NCI-H1436 treated with DMSO at 0.1 percent for 48 hours (cell line): ENCODE data around the gene RPS6KA4.

Experiments used
- DNase-seq: peaks from one replicate; lab custom pipeline; 2025; lab: John Stamatoyannopoulos, UW

Gene RPS6KA4

GRCh38 chr11:64348383-64349024 lies 10.5 kb upstream of the RPS6KA4 start:
- DNase-seq: no peak

GRCh38 chr11:64349025-64349387 lies 10.0 kb upstream of the RPS6KA4 start:
- DNase-seq: no peak

DNA sequence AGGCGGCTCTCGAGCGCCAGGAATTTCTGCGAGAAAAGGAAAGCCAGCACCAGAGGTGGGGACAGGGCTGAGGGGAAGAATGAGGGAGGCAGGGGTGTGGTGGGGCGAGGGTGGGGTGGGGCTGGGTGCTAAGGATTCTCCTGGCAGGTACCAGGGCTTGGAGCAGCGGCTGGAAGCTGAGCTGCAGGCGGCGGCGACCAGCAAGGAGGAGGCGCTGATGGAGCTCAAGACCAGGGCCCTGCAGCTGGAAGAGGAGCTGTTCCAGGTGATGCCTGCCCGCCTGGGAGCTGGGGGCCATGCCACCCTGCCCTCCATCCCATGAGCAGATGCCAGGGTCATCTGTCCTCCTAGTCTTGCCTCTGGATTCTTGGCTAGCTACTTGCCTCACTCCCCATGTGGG lies 9.6 kb upstream of the RPS6KA4 start:
- DNase-seq: no peak

DNA sequence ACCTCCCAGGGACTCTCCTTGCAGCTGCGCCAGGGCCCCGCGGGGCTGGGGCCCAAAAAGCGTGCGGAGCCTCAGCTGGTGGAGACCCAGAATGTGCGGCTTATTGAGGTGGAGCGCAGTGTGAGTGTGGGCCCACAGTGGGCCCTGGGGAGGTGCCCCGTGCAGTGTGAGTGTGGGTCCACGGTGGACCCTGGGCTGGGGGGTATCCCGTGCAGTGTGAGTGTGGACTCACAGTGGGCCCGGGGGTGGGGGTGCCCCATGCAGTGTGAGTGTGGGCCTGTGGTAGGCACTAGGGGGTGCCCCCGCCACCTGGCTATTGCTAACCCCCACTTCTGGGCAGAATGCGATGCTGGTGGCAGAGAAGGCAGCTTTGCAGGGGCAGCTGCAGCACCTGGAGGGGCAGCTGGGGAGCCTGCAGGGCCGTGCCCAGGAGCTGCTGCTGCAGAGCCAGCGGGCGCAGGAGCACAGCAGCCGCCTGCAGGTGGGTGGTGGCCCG lies 7.8 kb upstream of the RPS6KA4 start:
- DNase-seq: no peak

DNA sequence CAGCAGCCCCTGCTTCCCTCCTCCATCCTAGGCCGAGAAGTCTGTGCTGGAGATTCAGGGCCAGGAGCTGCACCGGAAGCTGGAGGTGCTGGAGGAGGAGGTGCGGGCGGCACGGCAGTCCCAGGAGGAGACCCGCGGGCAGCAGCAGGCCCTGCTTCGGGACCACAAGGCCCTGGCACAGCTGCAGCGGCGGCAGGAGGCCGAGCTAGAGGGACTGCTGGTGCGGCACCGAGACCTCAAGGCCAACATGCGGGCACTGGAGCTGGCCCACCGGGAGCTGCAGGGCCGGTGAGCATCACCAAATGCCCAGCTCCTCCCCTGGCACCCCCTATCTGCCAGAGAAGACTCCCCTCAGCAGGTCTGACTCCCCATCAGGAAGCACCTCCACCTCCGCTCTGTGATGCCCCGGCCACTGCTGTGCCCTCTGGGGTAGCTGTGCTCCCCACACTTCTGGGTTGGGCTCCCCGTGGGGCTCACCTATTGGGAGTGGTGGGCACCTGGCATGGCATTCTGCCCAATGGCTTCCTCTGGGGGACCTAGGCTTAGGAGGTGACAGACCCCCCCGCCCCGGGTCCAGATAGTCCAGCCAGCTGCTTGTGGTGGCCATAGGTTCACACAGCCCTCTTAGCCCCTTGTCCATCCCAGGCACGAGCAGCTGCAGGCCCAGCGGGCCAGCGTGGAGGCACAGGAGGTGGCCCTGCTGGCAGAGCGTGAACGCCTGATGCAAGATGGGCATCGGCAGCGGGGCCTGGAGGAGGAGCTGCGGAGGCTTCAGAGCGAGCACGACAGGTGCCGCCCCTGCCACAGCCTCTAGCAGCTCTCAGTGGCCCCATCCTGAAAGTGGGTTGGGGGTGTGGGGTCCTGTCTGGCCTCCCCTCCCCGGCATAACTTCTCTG lies 6.6 kb upstream of the RPS6KA4 start:
- no peak for DNase-seq

GRCh38 chr11:64352995-64353714 lies 5.8 kb upstream of the RPS6KA4 start:
- no peak for DNase-seq

DNA sequence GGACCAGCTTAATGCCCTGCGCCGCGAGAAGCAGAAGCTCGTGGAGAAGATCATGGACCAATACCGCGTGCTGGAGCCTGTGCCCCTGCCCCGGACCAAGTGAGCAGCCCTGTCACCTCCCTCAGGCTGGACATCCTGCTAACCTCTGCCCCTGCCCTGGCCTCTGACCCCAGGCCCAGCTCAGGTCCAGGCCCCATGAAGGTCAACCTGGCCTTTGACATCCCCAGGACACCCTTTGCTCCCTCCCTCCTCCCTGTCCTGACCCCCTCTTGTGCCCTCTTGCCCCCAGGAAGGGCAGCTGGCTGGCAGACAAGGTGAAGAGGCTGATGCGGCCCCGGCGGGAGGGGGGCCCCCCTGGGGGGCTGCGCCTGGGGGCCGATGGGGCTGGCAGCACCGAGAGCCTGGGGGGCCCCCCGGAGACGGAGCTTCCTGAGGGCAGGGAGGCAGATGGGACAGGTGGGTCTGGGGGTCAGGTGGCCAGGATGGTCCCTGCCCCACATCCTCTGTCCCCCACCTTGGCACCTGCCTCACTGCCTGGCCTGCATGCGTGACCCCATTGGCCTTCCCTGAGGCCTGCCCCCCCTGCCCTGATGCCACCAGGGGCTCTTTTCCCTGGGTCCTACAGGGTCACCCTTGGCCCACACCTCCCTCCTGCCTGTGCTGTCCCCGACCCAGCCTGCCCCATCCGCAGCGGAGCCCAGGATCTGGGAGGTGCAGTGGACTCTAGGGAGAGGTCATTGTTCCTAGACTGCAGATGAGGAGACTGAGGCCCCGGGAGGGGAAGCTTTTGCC lies 5.1 kb upstream of the RPS6KA4 start:
- DNase-seq: no peak

GRCh38 chr11:64355078-64355940 lies 3.7 kb upstream of the RPS6KA4 start:
- no peak for DNase-seq

DNA sequence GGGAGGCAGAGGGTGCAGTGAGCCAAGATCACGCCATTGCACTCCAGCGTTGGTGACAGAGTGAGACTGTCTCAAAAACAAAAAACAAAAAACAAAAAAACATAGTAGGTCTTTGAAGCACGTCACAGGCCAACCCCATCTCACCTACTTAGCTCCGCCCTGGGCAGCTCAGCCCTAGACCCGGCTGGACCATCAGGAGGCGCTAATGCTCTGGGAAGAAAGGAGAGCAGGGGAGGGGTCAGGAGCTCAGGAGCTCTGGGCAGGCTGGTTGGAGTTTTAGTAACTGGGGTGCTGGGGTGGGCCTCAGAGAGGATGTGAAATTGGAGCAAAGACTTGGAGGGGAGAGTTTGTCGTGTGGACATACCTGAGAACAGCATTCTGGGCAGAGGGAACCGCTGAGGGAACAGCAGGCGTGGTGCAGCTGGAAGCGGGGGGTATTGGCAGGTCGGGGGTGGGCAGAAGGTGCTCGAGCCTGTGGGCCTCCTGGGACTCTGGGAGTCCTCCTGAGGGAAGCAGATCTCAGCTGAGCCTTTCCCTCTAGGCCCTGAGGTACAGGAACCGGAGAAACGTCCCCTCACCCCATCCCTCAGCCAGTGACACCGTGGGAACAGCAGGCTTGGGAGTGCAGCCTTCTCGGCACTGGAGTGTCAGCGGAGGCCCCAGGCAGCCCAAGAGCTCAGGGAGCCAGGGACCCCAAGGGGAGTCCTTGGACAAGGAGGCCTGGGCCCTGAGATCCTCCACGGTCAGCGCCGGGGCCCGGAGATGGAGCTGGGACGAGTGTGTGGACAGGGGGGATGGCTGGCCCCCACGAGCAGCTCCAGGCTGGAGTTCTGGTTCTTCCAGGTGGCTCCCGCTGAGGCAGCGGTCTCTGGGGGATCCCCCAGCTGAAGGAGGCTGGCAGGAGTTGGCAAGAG lies 2.2 kb upstream of the RPS6KA4 start:
- no peak for DNase-seq

DNA sequence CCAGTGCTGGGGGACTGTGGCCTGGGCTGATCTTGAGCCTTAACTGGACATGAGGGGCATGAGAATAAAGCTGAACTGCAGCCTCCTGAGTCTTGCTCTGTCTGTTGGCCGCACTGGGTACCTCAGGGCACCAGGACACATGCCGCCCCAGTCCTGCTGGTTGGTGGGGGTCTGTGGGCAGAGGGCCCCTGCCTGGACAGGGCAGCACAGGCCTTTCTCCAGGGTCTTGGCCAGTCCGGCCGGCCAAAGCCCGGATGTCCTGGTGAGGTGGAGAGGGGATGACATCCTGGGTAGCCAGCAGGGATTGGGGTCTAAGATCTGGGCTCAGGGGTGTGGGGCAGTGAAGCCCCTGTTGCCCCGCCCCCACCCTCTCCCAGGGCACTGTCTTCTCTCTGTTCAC lies 1.5 kb upstream of the RPS6KA4 start:
- DNase-seq: no peak

GRCh38 chr11:64357904-64358535 lies 942 bp upstream of the RPS6KA4 start:
- DNase-seq: no peak

- DNase-seq: no peak
Observed at GRCh38 chr11:64358536-64358906, 441 bp upstream of the RPS6KA4 start.

DNA sequence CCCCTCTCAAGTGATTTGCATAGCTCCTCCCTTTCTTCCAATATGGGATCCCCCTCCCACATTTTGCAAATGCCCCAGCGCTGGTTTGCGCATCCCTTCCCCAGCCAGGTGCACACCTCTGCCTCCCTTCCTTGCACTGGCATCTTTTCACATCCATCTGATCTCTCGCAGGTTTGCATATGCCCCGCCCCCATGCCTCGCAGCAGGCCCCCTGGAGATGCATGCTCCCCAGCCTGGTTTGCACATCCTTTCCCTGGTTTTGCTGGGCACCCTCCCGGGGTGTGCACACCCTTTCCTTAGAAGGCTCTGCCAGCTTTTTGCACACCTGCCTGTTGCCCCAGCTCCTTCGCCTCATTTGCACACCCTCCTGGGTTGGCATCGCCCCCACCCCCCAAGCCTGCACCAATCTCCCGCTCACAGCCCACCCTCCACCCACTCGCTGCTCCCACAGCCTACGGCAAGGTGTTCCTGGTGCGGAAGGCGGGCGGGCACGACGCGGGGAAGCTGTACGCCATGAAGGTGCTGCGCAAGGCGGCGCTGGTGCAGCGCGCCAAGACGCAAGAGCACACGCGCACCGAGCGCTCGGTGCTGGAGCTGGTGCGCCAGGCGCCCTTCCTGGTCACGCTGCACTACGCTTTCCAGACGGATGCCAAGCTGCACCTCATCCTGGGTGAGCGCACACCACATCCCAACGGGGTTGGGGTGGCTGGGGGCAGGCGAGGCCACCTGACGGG lies 917 bp downstream of the RPS6KA4 start:
- no peak for DNase-seq

DNA sequence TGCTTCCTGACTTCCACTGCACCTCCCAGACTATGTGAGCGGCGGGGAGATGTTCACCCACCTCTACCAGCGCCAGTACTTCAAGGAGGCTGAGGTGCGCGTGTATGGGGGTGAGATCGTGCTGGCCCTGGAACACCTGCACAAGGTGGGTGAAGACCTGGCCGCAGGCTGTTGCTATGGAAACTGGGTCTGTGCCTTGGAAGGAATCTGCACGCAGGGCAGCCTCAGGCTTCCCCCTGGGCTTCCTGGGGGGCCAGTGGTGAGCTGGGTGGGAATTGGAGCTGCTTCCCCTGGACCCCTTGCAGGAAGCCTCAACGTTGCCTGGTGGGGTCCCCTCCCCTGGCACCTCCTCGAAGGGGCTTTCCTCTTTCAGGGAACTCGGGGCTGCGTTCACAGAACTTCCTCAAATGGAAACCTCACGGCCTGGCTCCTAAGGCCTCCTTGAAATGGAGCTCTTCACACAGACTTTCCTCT lies 1.5 kb downstream of the RPS6KA4 start:
- no peak for DNase-seq

GRCh38 chr11:64361659-64362058 lies 2.7 kb downstream of the RPS6KA4 start:
- no peak for DNase-seq

GRCh38 chr11:64362339-64362738 lies 3.4 kb downstream of the RPS6KA4 start:
- DNase-seq: no peak

DNA sequence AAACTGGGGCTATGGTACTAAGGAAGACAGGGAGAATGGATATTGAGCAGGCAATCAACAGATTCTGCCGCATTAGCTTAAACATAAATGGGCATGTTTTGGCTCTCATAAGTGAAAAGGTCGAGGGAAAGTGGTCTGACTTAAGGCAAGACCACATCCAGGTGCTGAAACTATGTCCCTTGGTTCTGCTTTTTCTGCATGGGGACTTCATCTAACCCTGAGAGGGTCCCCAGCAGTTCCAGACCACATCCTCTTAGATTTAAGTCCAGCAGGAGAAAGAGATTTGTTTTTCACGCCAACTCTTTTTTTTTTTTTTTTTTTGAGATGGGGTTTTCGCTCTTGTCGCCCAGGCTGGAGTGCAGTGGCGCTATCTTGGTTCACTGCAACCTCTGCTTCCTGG lies 5.5 kb downstream of the RPS6KA4 start:
- DNase-seq: no peak

- DNase-seq: no peak
Observed at GRCh38 chr11:64364911-64365310, 5.9 kb downstream of the RPS6KA4 start.

DNA sequence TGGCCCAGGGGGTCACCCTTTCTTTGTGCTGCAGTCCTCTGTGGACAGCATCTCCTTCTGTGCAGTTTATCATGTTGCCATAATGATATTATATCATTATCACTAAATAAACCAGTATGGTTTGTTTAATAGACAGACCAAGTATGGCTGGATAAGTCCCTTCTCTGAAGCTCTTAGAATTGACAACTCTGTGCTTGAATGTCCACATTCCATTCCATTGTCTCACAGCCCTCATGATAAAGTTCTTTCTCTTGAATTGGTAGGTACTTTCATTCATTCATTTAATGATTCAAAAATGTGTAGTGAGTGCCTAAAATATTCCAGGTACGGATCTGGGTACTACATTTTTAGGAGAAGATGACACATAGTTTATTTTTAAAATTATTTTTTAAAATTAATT lies 7.8 kb downstream of the RPS6KA4 start:
- no peak for DNase-seq
